NB4 (cell line): ENCODE results near the gene RYR2.

Source experiments
- DNase-seq: peaks from one replicate; pipeline ENCODE4 v3.0.0; 2010; ENCODE audit warnings: low read depth
- H3K4me3 ChIP-seq: one replicate; pipeline ENCODE4 v1.5.1; 2011; ENCODE audit warnings: mild to moderate bottlenecking, low read depth, low read length, moderate library complexity
- CTCF ChIP-seq: IDR thresholded peaks from one replicate; pipeline ENCODE4 v1.5.1; 2012; ENCODE audit warnings: low read depth, low read length
- MAX ChIP-seq: IDR thresholded peaks from 2 replicates; pipeline ENCODE4 v1.6.1; 2011; ENCODE audit warnings: low read depth, low read length
- MYC ChIP-seq: IDR thresholded peaks from 2 replicates; pipeline ENCODE4 v1.6.1; 2011; ENCODE audit warnings: low read depth, low read length
- POLR2A ChIP-seq: IDR thresholded peaks from 2 replicates; pipeline ENCODE4 v1.6.1; 2011; ENCODE audit warnings: mild to moderate bottlenecking; ENCODE audit not compliant: insufficient read length; ENCODE audit errors: extremely low read depth

Gene RYR2

GRCh38 chr1:237050185-237050584, 8.2 kb downstream of the RYR2 start:
- TF ChIP-seq POLR2A (no peak), MAX (no peak), MYC (no peak), CTCF (no peak)
- no peak overlapping the region for H3K4me3 ChIP-seq
- DNase-seq: no peak

GRCh38 chr1:237050915-237051314, 8.9 kb downstream of the RYR2 start:
- no peak overlapping the region for H3K4me3 ChIP-seq
- TF ChIP-seq CTCF (no peak), MYC (no peak), POLR2A (no peak), MAX (no peak)
- no peak for DNase-seq

- DNase-seq: no peak
- no peak overlapping the region for H3K4me3 ChIP-seq
- no peak for TF ChIP-seq POLR2A
- no peak for TF ChIP-seq MYC
- no peak for TF ChIP-seq MAX
- no peak for TF ChIP-seq CTCF
These were observed 12.3 kb downstream of the RYR2 start for GRCh38 chr1:237054313-237054712.

GRCh38 chr1:237058470-237058869, 16.5 kb downstream of the RYR2 start:
- DNase-seq: no peak
- TF ChIP-seq POLR2A (no peak), CTCF (no peak), MAX (no peak), MYC (no peak)
- no peak overlapping the region for H3K4me3 ChIP-seq

- DNase-seq: no peak
- TF ChIP-seq POLR2A (no peak), CTCF (no peak), MAX (no peak), MYC (no peak)
- H3K4me3 ChIP-seq: no peak overlapping the region
These were observed 17.3 kb downstream of the RYR2 start for GRCh38 chr1:237059244-237059643.

GRCh38 chr1:237062976-237063375, 21.0 kb downstream of the RYR2 start:
- no peak for TF ChIP-seq MAX
- no peak for TF ChIP-seq CTCF
- TF ChIP-seq MYC: no peak
- no peak for TF ChIP-seq POLR2A
- H3K4me3 ChIP-seq: no peak overlapping the region
- DNase-seq: no peak
